Stimulated activated CD8-positive, alpha-beta memory T cell treated with anti-CD3 and anti-CD28 coated beads, Interleukin-15, amount 100 ng/mL, for 24 hours (primary cell): ENCODE results near the gene SYT7.
"Not testable (repeated sequence)": the region's sequence is repeated elsewhere in the genome, so short reads cannot be mapped to it uniquely, and the experiment has no call there.

ENCODE experiments used
- DNase-seq: peaks from one replicate; pipeline ENCODE4 v3.0.0-alpha.2; 2020; ENCODE audit warnings: low read depth

Gene SYT7

DNA sequence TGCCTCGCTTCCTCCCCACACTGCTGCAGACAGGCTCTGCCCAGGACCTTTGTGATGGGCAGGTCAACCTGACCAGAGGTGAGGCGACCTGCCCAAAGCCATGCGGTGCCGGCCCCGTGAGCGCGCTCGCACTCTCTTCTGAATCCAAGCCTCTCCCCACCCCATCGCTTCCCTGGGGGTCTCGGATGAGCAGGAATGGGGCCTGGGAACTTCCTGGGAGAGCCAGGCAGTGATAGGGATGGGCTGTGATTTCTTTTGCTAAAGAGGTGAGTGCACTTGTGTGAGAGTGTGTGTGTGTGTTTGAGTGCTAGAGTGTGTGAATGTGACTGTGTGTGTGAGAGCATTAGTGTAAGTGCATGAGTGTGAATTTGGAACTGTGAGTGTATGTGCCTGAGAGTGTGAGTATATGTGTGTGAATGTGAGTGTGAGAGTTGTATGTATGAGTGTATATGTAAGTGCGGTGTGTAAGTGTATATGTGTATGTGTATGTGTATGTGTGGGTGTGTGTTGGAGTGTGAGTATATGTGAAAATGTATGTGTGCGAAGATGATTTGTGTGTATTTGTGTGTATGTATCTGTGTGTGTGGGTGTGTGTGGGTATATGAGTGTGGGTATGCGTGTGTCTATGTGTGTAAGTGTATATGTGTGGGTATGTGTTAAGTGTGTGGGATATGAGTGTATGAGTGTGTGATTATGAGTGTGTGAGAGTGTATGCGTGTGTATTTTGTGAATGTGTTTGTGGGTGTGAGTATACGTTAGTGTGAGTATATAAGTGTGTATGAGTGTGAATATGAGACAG, 84.1 kb downstream of the SYT7 start:
- DNase-seq = no peak

DNA sequence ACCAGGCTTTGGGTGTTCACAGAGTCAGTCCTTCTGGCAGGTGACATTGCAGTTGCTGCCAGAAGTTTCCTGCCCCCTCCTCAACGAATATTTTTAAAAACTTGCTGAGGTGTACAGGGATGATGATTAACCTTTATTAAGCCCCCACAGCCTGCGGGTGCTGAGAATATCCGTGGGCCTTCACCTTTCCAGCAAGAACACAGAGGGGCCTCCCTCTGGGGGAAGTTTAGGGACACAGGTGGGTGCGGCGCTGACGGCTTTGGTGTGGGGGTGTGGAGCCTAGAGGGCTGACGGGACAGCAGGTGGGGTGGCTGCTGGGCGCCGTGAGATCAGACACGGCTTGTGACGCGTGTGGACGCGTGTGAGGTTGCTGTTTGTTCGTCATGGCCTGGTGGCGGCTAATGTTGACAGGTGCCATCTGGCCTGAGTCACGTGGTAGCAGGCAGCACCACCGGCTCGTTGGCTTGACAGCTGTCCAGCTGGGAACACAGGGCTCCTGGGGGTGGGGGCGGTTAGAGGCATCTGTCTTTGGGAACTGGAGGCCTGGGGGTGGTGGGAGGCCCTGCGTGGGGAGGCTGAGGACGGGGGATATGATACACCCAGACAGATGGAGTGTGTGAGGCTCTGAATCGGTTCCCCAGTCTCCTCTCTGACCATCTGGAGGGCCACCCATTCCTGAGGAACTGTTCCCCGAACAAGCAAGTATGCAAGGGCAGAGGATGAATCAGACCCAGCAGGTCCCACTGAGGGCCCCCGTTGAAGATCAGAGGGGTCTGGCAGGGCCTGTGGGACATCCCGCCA, 84.9 kb downstream of the SYT7 start:
- no peak for DNase-seq

- DNase-seq = no peak
Measured at GRCh38 chr11:61494381-61494961, 86.4 kb downstream of the SYT7 start.

- no peak for DNase-seq
Measured at GRCh38 chr11:61491736-61492395, 89.0 kb downstream of the SYT7 start.

DNA sequence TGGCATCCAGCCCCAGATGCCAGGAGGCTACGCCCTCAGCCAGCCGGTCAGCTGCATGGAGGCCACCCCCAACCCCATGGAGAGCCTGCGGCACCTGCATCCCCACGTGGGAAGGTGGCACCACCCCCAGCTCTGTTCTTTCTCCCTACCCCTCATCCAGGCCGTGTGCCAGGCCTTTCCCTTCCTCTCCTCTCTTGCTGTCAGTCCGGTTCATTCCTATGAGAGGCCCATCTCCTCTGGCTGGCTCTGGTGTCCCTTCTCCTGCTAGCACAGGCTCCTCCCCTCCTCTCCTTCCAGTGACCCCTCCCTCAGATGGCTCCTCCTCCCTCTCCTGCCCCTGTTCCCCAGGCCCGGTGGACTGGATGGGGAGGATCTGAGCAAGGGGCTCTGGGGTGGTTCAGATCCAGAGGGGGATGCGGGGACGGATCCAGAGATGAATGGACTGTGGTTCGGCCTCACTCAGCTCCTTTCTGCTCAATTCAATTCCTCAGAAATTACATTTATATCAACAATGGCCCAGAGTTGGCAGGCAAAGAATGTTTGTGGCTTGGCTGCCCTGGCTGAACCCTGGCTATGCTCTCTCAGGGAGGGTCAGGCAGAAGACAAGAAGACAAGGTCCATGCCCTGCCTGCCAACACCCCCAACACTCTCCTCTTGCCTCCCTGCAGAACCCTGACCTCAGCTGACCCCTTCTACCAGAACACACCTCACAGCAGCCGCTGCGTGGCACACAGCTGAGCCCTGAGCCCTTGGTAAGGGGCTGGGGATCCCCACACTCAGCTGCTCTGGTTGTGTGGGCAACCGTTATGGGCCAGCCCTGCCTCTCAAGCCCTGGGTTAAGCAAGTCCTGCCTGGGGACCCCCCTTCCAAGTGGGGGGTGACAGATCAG, 90.8 kb downstream of the SYT7 start:
- DNase-seq = no peak

- DNase-seq = no peak
Measured at GRCh38 chr11:61488651-61489291, 92.1 kb downstream of the SYT7 start.

DNA sequence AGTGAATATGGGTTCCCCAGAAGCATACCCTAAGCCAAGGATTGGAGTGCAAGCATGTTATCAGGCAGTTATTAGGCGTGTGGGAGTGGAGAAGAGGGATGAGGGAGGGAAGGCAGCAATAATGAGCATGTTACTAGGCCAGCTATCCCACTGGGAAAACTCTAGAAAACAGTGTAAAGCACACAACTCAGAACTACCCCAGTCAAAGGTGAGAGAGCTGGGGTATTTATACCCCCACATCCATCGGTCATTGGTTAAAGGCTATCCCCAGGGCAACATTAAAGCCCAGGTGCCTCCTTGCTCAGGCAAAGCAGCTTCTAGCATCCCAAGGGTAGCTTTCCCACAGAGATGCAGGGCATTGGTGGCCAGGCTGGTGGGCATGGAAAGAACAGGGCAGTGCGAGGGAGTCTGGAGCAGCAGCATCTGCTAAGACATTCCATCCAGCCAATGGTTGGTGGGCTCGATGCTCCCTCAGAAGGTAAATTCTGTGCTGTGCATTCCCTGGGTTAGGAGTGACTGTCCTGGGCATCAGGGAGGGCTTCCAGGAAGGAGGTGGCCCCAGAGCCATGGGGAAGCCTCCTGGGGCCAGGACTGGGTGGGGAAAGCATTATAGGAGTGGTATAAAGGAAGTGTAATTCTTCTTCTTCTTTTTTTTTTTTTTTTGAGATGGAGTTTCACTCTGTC, 93.4 kb downstream of the SYT7 start:
- no peak for DNase-seq

GRCh38 chr11:61486779-61487178, 94.1 kb downstream of the SYT7 start:
- no peak for DNase-seq

DNA sequence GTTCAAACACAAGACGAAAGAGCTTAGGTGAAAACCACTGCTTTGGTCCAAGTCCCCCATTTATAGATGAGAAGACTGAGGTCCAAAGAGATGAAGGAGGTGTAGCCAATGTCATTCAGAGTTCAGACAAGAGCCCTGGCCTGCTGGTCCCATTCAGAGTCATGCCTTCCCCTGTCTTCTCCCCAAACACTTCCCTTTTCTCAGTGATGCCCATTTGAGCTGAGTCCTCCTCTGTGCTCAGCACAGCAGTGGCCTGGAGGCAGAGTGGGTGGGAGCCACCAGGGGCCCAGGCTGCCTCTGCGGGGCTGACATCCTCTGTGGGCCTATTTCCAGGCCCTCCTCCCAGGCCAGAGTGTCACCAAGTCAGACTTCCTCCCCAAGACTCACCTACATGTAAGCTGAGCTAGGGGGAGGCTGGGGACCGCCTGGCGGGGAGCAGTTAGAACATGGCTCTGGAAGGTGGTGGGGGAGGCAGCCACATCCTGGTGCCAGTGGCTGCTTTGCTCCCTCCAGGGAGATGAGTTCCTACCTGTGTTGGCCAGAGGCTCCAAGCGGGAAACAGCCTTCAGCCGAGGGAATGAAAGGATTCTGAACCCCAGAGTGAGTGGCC, 94.8 kb downstream of the SYT7 start:
- no peak for DNase-seq

- no peak for DNase-seq
Measured at GRCh38 chr11:61485080-61485479, 95.8 kb downstream of the SYT7 start.

DNA sequence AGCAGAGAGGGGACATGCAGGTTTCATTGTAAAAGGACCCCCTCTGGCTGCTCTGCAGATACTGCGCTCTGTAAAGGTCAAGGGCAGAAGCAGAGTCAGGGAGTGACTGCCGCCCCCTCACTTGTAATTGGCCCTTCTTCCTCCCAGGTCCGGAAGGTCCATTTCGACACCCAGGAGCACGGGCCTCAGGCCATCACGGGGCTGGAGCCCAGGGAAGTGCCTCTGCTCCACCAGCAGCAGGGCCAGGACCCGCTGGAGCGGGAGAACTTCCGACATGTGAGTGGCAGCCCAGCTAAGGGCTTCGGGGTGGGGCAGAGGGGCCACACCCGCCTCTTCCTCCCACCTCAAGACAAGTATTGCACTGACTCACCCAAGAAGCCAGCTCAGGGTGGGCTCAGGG, 96.3 kb downstream of the SYT7 start:
- DNase-seq = no peak

- DNase-seq = no peak
Measured at GRCh38 chr11:61482513-61482912, 98.4 kb downstream of the SYT7 start.

DNA sequence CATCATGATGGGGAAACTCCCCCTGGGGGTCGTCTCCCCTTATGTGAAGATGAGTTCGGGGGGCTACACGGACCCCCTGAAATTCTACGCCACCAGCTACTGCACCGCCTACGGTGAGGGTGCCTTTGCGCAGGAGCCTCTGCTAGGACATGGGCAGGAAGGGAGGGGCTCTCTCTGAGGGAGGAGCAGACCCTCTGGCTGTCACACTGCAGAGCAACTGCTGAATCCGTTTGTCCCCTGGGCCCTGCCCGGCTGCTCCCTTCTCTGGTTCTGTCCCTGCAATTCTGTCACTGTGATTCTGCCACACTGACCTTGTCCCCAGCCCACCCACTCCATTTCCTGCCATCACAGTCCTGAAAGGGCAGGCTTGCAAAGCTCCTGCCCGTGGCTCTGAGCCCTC, 99.1 kb downstream of the SYT7 start:
- no peak for DNase-seq

GRCh38 chr11:61480994-61481335, 99.9 kb downstream of the SYT7 start:
- DNase-seq = no peak

DNA sequence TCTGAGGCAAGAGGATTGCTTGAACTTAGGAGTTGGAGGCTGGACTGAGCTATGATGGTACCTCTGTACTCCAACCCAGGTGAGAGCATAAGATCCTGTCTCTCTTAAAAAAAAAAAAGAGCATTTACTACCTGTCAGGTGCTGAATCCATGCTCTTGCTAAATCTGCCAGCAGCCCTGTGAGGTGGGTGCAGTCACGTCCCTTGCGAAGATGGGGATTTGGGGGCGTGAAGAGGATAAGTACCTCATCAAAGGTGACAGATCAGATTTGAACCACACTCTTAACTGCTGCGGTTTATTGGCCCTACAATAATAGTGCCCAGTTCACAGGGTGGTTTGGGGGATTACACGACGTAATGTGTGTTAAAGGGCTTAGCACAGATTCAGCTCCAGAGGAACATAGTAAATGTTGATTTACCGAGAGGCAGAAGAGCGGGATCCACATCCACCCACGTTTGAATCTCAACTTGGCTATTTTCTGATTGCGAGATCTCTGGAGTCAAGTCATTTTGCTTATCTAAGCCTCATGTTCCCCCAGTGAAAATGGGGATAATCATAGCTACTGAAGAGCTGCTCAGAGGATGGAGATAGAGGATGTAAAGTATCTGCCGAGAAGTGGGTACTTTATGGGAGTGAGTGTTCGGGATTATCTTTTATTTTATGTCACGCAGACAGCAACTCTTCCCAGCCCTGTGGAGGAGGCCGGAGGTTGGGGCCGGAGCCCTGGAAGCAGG, 100.4 kb downstream of the SYT7 start:
- no peak for DNase-seq

DNA sequence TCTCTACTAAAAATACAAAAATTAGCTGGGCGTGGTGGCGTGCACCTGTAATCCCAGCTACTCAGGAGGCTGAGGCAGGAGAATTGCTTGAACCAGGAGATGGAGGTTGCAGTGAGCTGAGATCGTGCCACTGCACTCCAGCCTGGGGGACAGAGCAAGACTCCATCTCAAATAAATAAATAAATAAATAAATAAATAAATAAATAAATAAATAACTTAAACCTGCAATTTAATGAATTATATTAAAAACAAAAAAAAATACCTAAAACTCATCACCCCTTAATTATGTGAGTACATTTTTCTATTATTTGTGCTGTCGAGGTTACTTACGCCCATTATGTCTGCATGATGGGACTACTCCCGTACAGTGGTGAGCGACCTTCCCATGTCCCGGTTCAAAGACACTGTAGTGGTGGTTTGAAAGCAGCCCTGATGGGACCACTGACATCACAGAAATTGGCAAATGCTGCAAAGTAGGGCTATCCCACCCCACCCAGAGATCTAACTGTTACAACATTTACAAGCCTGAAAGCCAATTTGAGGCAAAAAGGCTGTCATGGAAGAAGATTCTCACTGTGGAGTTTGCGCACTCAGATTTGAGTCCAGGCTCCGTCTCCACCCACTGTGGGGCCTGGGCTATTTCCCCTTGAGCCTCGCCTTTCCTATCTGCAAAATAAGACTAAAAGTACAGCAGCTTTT, 101.4 kb downstream of the SYT7 start:
- not testable (repeated sequence) for DNase-seq

GRCh38 chr11:61477727-61478148, 103.1 kb downstream of the SYT7 start:
- peak; percentile 35 for DNase-seq

- DNase-seq = no peak
Measured at GRCh38 chr11:61477126-61477525, 103.8 kb downstream of the SYT7 start.

DNA sequence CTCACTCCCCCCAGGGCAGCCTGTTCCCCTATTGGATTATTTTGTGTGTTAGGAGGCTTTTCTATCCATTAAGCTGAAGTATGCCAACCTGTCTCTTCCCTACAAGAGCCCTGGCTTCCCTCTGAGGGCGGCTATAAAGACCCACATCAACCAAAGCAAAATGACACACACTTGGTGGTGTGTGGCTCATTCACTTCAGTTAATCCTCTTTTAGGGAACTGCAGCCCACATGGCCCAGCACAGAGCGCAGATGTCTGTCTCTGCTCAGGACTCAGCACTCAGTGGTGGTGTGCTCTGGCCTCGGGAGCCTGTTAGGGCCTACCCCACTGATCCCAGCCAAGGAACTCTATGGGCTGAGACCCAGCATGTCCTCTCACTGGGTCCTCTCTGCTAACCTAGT, 104.5 kb downstream of the SYT7 start:
- DNase-seq = no peak
